ENCODE measurements around the gene CHMP5.
A peak's percentile ranks its signal among the peaks of the same experiment; 100 is the strongest.

The CHMP5 gene

GRCh38 chr9:33260372-33260771 is 4.5 kb upstream of the CHMP5 start:
- Histone ChIP-seq H3K79me2 (ENCODE audit: control insufficient read depth, insufficient read depth, low read length, unreplicated experiment) (peaks cover 40% of the 10 kb centered on the region), H3K27ac (ENCODE audit: low read depth, low read length) (no peak overlapping the region), H3K36me3 (ENCODE audit: insufficient read depth, low read length) (peaks cover 37% of the 10 kb centered on the region), H3K4me1 (ENCODE audit: control insufficient read depth, insufficient read depth, low read length, unreplicated experiment) (peaks cover 9% of the 10 kb centered on the region), H3K27me3 (ENCODE audit: insufficient read depth, low read length) (no peaks in the 10 kb centered on the region), H3K4me3 (ENCODE audit: low read depth, low read length) (no peak overlapping the region), H2AFZ (ENCODE audit: low read length, unreplicated experiment) (no peak overlapping the region)

GRCh38 chr9:33263131-33264002 is 1.5 kb upstream of the CHMP5 start:
- H3K79me2 ChIP-seq (ENCODE audit: control insufficient read depth, insufficient read depth, low read length, unreplicated experiment), result peaks cover 68% of the 10 kb centered on the region
- peak overlapping the region; percentile 100 for H3K4me3 ChIP-seq (ENCODE audit: low read depth, low read length)
- H3K27ac ChIP-seq (ENCODE audit: low read depth, low read length), result peak overlapping the region; percentile 44; the same call in 1 of the 2 replicates
- H3K36me3 ChIP-seq (ENCODE audit: insufficient read depth, low read length), result peaks cover 42% of the 10 kb centered on the region
- H3K27me3 ChIP-seq (ENCODE audit: insufficient read depth, low read length), result no peaks in the 10 kb centered on the region
- peaks cover 32% of the 10 kb centered on the region for H3K4me1 ChIP-seq (ENCODE audit: control insufficient read depth, insufficient read depth, low read length, unreplicated experiment)
- H2AFZ ChIP-seq (ENCODE audit: low read length, unreplicated experiment), result peak overlapping the region; percentile 86

- no peaks in the 10 kb centered on the region for H3K27me3 ChIP-seq (ENCODE audit: insufficient read depth, low read length)
- H3K36me3 ChIP-seq (ENCODE audit: insufficient read depth, low read length), result peaks cover 38% of the 10 kb centered on the region
- peaks cover 68% of the 10 kb centered on the region for H3K79me2 ChIP-seq (ENCODE audit: control insufficient read depth, insufficient read depth, low read length, unreplicated experiment)
- peak overlapping the region; percentile 86 for H2AFZ ChIP-seq (ENCODE audit: low read length, unreplicated experiment)
- H3K4me3 ChIP-seq (ENCODE audit: low read depth, low read length), result peak overlapping the region; percentile 100
- peak overlapping the region; percentile 44; the same call in 1 of the 2 replicates for H3K27ac ChIP-seq (ENCODE audit: low read depth, low read length)
- peaks cover 32% of the 10 kb centered on the region for H3K4me1 ChIP-seq (ENCODE audit: control insufficient read depth, insufficient read depth, low read length, unreplicated experiment)
Measured at GRCh38 chr9:33264003-33264472, 811 bp upstream of the CHMP5 start.

- Histone ChIP-seq H3K4me3 (ENCODE audit: low read depth, low read length) (peak overlapping the region; percentile 100), H3K36me3 (ENCODE audit: insufficient read depth, low read length) (peaks cover 33% of the 10 kb centered on the region), H3K4me1 (ENCODE audit: control insufficient read depth, insufficient read depth, low read length, unreplicated experiment) (peaks cover 32% of the 10 kb centered on the region), H2AFZ (ENCODE audit: low read length, unreplicated experiment) (peak overlapping the region; percentile 6), H3K27ac (ENCODE audit: low read depth, low read length) (peak overlapping the region; percentile 84), H3K79me2 (ENCODE audit: control insufficient read depth, insufficient read depth, low read length, unreplicated experiment) (peaks cover 65% of the 10 kb centered on the region), H3K27me3 (ENCODE audit: insufficient read depth, low read length) (no peaks in the 10 kb centered on the region)
Measured at GRCh38 chr9:33265211-33265865, 489 bp downstream of the CHMP5 start.

GRCh38 chr9:33267151-33267767 is 2.4 kb downstream of the CHMP5 start:
- Histone ChIP-seq H3K4me3 (ENCODE audit: low read depth, low read length) (peak overlapping the region; percentile 29), H3K27ac (ENCODE audit: low read depth, low read length) (no peak overlapping the region), H3K27me3 (ENCODE audit: insufficient read depth, low read length) (no peaks in the 10 kb centered on the region), H2AFZ (ENCODE audit: low read length, unreplicated experiment) (no peak overlapping the region), H3K4me1 (ENCODE audit: control insufficient read depth, insufficient read depth, low read length, unreplicated experiment) (peaks cover 36% of the 10 kb centered on the region), H3K79me2 (ENCODE audit: control insufficient read depth, insufficient read depth, low read length, unreplicated experiment) (peaks cover 55% of the 10 kb centered on the region), H3K36me3 (ENCODE audit: insufficient read depth, low read length) (peaks cover 36% of the 10 kb centered on the region)

- Histone ChIP-seq H3K36me3 (ENCODE audit: insufficient read depth, low read length) (peaks cover 48% of the 10 kb centered on the region), H3K4me1 (ENCODE audit: control insufficient read depth, insufficient read depth, low read length, unreplicated experiment) (peaks cover 40% of the 10 kb centered on the region), H3K27ac (ENCODE audit: low read depth, low read length) (no peak overlapping the region), H3K4me3 (ENCODE audit: low read depth, low read length) (no peak overlapping the region), H3K27me3 (ENCODE audit: insufficient read depth, low read length) (no peaks in the 10 kb centered on the region), H3K79me2 (ENCODE audit: control insufficient read depth, insufficient read depth, low read length, unreplicated experiment) (peaks cover 39% of the 10 kb centered on the region), H2AFZ (ENCODE audit: low read length, unreplicated experiment) (no peak overlapping the region)
Measured at GRCh38 chr9:33270146-33270545, 5.3 kb downstream of the CHMP5 start.

GRCh38 chr9:33272061-33272460 is 7.2 kb downstream of the CHMP5 start:
- H3K36me3 ChIP-seq (ENCODE audit: insufficient read depth, low read length), result peaks cover 56% of the 10 kb centered on the region
- no peaks in the 10 kb centered on the region for H3K27me3 ChIP-seq (ENCODE audit: insufficient read depth, low read length)

GRCh38 chr9:33273266-33273971 is 8.6 kb downstream of the CHMP5 start:
- H3K4me3 ChIP-seq (ENCODE audit: low read depth, low read length), result no peak overlapping the region
- H3K4me1 ChIP-seq (ENCODE audit: control insufficient read depth, insufficient read depth, low read length, unreplicated experiment), result peaks cover 15% of the 10 kb centered on the region
- H2AFZ ChIP-seq (ENCODE audit: low read length, unreplicated experiment), result no peak overlapping the region
- H3K27me3 ChIP-seq (ENCODE audit: insufficient read depth, low read length), result no peaks in the 10 kb centered on the region
- peaks cover 59% of the 10 kb centered on the region for H3K36me3 ChIP-seq (ENCODE audit: insufficient read depth, low read length)
- H3K27ac ChIP-seq (ENCODE audit: low read depth, low read length), result peak overlapping the region; percentile 23
- peaks cover 9% of the 10 kb centered on the region for H3K79me2 ChIP-seq (ENCODE audit: control insufficient read depth, insufficient read depth, low read length, unreplicated experiment)

More at GRCh38 chr9:33272061-33272460, 7.2 kb downstream of the CHMP5 start:
- H2AFZ ChIP-seq (ENCODE audit: low read length, unreplicated experiment), result no peak overlapping the region
- H3K79me2 ChIP-seq (ENCODE audit: control insufficient read depth, insufficient read depth, low read length, unreplicated experiment), result peaks cover 20% of the 10 kb centered on the region
- H3K4me3 ChIP-seq (ENCODE audit: low read depth, low read length), result no peak overlapping the region
- no peak overlapping the region for H3K27ac ChIP-seq (ENCODE audit: low read depth, low read length)
- peaks cover 22% of the 10 kb centered on the region for H3K4me1 ChIP-seq (ENCODE audit: control insufficient read depth, insufficient read depth, low read length, unreplicated experiment)

- Histone ChIP-seq H3K79me2 (ENCODE audit: control insufficient read depth, insufficient read depth, low read length, unreplicated experiment) (peaks cover 9% of the 10 kb centered on the region), H3K36me3 (ENCODE audit: insufficient read depth, low read length) (peaks cover 64% of the 10 kb centered on the region), H3K27me3 (ENCODE audit: insufficient read depth, low read length) (no peaks in the 10 kb centered on the region), H3K4me1 (ENCODE audit: control insufficient read depth, insufficient read depth, low read length, unreplicated experiment) (peaks cover 15% of the 10 kb centered on the region), H2AFZ (ENCODE audit: low read length, unreplicated experiment) (no peak overlapping the region), H3K27ac (ENCODE audit: low read depth, low read length) (peak overlapping the region; percentile 23), H3K4me3 (ENCODE audit: low read depth, low read length) (no peak overlapping the region)
Measured at GRCh38 chr9:33273972-33274328, 9.1 kb downstream of the CHMP5 start.

GRCh38 chr9:33277484-33277883 is 12.6 kb downstream of the CHMP5 start:
- H3K27ac ChIP-seq (ENCODE audit: low read depth, low read length), result no peak overlapping the region
- no peaks in the 10 kb centered on the region for H3K27me3 ChIP-seq (ENCODE audit: insufficient read depth, low read length)
- H3K4me1 ChIP-seq (ENCODE audit: control insufficient read depth, insufficient read depth, low read length, unreplicated experiment), result peaks cover 11% of the 10 kb centered on the region
- peaks cover 65% of the 10 kb centered on the region for H3K36me3 ChIP-seq (ENCODE audit: insufficient read depth, low read length)
- H3K79me2 ChIP-seq (ENCODE audit: control insufficient read depth, insufficient read depth, low read length, unreplicated experiment), result peaks cover 6% of the 10 kb centered on the region
- H3K4me3 ChIP-seq (ENCODE audit: low read depth, low read length), result no peak overlapping the region
- H2AFZ ChIP-seq (ENCODE audit: low read length, unreplicated experiment), result no peak overlapping the region
